Cardiac fibroblast (primary cell): ENCODE measurements around the gene SSTR3.
"Not testable (repeated sequence)": the region's sequence is repeated elsewhere in the genome, so short reads cannot be mapped to it uniquely, and the experiment has no call there.

Source experiments
- DNase-seq, 2 donors: peaks; one replicate each; pipeline versions ENCODE4 v3.0.0 to v3.0.0-alpha.2; 2010; ENCODE audit warnings: low read depth in 2 of 2
- H3K4me3 ChIP-seq, 2 donors: replicated peaks in 1 of 2; 1 replicate in 1 of 2; 2 replicates in 1 of 2; pipeline ENCODE4 v1.5.1; 2011; ENCODE audit warnings: low read depth in 2 of 2, low read length in 2 of 2, mild to moderate bottlenecking in 2 of 2, moderate library complexity in 1 of 2
- TF ChIP-seq, protein P1 (sequence below): IDR thresholded peaks from one replicate; pipeline ENCODE4 v1.5.1; 2011; ENCODE audit warnings: low read depth, mild to moderate bottlenecking, low read length, inconsistent platforms

Gene SSTR3

DNA sequence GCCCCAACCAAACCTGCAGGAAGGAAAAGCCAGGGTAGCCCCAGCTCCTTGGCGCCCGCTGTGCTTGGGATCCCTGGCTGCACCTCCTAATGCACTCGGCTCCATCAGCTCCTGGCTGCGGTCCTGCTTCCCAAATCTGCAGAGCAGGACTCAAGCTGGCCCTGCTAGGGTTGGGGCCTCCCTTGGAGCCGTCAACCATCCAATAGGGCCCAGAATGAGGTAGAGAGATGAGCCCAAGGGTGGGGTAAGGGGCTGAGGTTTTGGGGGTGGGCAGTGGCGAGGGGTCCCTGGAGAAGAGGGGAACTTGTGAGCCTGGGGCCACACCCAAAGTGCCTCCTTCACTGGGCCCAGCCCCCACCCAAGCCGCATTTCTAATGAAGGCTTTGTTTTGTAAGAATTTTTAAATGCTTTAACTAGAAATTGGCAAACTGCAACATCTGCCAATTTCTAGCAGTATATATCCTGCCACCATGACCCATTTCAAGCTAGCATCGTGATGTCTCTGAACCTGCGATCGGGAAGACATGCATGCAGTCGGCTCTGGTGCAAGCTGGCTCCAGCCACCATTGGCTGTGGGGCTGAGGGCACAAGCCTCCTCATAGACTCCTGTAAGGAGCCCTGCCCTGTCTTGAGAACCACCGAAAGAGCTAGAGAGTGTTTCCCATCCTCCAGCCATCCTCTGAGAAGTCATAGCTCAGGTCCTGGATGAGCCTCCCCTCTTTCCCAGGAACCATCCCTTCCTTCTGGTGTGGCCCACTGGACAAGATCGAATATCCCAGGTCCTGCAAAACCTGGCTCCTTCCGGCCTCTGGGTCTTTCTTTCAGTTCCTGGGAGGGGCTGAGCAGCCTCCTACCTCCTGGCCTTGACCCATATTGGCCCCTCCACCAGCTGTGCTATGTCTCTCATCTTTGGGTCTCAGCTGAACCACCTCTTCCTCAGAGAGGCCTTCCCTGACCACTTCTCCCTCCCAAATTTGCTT is 39.7 kb downstream of the SSTR3 start:
- DNase-seq = no peak
- H3K4me3 ChIP-seq = no peak overlapping the region

DNA sequence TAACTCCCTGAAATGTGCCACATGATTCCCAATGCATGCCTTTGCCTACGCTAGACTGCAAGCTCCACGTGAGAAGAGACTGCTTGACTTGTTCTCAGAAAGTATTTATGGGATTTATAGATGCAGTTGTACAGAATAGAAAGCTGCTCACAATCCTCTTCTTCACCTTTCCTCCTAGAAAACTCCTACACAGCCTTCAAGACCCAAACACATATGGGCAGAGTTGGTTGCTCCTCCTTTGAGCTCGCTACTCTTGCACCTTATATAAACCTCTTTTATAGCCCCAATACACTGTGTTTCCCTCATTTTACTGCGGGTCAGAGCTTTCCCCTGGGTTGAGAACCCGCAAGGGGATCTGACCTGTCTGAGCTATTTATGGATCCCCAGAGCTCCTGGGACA is 40.6 kb downstream of the SSTR3 start:
- DNase-seq = no peak
- TF ChIP-seq, protein P1, sequence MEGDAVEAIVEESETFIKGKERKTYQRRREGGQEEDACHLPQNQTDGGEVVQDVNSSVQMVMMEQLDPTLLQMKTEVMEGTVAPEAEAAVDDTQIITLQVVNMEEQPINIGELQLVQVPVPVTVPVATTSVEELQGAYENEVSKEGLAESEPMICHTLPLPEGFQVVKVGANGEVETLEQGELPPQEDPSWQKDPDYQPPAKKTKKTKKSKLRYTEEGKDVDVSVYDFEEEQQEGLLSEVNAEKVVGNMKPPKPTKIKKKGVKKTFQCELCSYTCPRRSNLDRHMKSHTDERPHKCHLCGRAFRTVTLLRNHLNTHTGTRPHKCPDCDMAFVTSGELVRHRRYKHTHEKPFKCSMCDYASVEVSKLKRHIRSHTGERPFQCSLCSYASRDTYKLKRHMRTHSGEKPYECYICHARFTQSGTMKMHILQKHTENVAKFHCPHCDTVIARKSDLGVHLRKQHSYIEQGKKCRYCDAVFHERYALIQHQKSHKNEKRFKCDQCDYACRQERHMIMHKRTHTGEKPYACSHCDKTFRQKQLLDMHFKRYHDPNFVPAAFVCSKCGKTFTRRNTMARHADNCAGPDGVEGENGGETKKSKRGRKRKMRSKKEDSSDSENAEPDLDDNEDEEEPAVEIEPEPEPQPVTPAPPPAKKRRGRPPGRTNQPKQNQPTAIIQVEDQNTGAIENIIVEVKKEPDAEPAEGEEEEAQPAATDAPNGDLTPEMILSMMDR = no peak
- no peak overlapping the region for H3K4me3 ChIP-seq

More for the DNA sequence above, 39.7 kb downstream of the SSTR3 start:
- TF ChIP-seq, protein P1 = no peak

DNA sequence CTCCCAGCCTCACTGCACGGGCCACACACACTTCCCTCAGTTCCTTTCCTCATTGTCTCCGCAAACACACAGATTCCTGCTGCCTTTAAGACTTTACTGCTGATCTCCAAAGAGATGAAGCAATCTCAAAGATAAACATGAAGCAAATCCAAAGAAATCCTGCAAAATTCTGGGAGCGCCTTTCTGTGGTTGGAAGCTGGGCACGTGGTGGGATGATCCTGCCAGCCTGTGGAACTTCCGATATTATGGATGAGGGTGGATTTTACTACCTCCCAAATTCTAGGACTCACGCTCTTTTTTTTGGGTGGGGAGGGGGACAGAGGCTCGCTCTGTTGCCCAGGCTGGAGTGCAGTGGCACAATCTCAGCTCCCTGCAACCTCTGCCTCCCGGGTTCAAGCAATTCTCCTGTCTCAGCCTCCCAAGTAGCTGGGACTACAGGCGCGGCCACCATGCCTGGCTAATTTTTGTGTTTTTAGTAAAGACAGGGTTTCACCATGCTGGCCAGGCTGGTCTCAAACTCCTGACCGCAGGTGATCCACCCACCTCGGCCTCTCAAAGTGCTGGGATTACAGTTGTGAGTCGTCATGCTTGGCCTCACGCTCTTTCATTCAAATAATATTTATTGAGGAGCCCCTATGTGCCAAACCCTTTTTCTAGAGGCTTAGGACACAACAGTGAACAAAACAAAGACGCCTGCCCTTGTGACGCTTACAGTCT is 41.4 kb downstream of the SSTR3 start:
- H3K4me3 ChIP-seq, DNase-seq: not testable (repeated sequence)

DNA sequence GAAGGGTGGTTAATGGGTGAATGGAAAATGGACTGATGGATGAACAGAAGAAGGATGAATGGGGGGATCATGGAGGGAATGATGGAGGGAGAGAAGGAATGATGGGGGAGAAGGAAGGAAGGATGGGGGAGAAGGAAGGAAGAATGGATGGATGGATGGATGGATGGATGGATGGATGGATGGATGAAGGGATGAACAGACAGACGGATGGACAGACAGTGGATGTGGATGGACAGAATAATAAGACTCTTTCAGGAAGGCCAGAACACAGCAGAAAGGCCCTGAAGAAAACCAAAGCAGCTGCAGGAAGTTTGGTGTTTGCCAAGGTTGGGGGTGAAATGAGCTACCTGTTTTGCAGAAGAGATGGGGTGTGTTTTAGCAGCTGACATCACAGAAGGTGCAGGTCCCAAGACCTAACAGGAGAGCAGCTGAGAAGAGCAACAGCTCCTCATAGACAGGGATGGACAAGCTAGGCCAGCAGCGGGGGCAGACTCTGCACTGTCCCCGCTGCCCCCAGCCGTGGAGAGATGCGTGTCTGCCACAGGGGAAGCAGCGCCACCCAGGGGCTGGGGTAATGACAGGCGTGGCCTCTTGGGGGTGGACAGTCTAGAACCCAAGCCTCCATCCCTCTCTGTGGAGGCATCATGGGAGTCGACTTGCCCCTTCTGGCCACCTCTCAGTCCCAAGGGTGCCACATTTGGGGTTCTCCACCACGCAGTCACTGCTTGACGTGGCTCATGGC is 42.2 kb downstream of the SSTR3 start:
- TF ChIP-seq, protein P1 = no peak
- H3K4me3 ChIP-seq = no peak overlapping the region
- no peak for DNase-seq

DNA sequence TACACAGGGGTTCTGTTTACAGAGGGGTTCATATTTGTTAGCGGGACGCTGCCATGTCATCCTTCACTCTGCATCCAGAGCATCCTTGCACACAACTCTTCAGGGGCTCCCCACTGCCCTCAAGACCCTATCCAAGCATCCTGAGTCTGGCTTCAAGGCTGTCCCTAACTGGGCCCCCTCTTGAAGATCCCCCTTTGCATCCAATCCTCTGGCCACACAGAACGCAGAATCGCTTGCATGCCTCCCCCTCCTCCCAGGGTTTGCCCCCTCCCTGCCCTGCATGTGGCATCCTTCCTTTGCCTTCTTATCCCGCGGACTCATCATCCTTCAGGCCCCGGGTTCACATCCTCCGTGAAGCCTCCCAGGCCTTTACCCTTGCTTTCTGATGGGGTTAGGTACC is 42.9 kb downstream of the SSTR3 start:
- H3K4me3 ChIP-seq = no peak overlapping the region
- no peak for DNase-seq
- TF ChIP-seq, protein P1 = no peak

DNA sequence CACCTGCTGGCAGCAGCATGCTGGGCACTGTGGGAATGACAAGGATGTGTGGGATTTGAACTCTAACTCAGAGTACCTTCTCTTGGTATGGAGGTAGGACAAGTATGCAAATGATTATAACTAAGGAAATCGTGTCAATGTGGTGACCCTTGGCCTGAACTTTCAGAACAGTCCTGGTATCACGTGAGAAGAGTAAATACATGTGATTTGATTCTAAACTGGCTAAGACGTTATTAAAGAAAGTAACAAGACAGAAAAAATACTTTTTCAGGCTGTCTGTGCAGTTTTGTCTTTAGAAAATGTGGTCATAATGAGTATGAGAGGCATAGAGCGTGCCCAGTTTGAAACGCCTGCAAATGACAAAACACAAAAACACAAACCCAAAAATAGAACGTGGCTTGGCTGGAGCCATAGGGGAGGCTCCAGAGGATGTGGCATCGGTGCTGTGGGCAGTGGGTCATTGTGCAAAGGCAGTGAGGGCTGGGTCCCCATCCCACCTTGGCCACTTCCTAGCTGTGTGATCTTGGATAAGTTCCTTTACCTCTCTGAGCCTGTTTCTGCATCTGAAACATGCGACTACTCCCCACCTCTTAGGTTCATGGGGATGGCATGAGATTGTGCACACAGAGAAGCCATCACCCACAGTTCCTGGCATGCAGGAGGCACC is 44.2 kb downstream of the SSTR3 start:
- TF ChIP-seq, protein P1 = no peak
- no peak for DNase-seq
- H3K4me3 ChIP-seq = no peak overlapping the region
